IPS-NIHi7 (cell line): Measurements from ENCODE around the gene KCNK10.

ENCODE experiments used
- DNase-seq: peaks from one replicate; pipeline ENCODE4 v3.0.0; 2012; ENCODE audit warnings: mixed read lengths; ENCODE audit errors: extremely low spot score

KCNK10 gene

GRCh38 chr14:88323086-88323522, at the start of gene KCNK10:
KCNK10 (minus strand) TSS chr14:88323269; CDS start chr14:88322798, 471 bp downstream.
- DNase-seq, result no peak

DNA sequence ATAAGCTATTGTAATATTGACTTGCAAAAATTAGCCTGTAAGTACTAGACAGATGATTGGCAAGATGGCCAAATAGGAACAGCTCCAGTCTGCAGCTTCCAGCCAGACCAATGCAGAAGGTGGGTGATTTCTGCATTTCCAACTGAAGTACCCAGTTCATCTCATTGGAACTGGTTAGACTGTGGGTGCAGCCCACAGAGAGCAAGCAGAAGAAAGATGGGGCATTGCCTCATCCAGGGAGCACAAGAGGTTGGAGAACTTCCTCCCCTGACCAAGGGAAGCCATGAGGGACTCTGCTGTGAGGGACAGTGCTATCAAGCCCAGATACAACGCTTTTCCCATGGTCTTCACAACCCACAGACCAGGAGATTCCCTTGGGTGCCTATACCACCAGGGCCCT, 46.4 kb upstream of the KCNK10 start:
- DNase-seq, result no peak

DNA sequence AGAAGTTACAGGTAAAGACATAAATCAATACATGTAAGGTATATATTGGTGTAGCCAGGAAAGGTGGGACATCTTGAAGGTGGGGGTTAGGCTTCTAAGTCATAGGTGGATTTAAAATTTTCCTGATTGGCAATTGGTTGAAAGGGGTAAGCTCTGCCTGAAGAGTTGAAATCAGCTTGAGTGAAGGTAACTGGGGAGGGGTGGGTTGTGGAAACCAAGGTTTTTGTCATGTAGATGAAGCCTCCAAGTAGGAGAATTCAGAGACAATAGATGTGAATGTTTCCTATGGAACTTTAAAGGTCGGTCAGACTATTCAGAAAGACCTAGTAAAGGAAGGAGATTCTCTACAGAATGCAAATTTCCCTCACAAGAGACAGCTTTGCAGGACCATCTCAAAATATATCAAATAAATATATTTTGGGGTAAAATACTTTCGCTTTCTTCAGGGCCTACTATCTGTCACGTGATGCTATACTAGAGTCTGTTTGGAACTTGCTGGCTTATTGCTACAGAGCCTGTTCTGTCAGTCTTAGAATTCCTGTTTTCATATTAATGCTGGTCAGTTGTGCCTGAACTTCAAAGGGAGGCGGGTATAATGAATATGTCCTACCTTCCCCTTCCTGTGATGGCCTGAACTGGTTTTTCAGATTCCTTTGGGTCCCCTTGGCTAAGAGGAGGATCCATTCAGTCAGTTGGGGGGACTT, 41.8 kb upstream of the KCNK10 start:
- peak; percentile 39 for DNase-seq

DNA sequence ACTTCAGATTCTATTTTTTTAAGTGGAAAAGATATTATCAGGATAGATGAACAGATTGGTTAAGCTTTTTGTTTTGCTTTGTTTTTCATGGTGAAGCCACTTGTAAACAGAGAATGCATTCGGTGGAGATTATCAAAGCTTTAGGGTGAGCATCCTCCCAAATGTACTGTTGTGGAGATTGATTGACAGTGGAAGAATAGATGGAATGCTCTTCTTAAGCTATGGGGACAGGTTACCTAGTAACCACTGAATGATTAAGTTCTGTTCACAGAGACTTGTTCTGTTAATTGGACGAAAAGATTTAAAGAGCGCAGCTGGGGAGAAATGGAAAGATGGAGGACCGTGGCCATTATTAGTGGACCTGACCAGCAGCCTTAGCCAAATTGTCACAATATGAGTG, 40.6 kb upstream of the KCNK10 start:
- DNase-seq, result no peak

DNA sequence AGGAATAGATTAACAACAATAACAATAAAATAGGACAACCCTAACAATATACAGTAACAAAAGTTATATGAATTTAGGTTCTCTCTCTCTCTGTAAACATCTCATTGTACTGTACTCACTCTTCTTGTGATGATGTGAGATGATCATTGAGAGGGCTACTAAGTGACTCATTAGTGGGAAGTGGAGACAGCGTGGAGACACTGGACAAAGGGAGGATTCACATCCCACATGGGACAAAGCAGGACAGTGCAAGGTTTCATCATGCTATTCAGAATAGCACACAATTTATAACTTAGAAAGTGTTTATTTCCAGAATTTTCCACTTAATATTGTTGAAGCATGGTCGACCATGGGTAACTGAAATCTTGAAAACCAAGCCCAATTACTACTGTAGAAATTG, 36.4 kb upstream of the KCNK10 start:
- no peak for DNase-seq

DNA sequence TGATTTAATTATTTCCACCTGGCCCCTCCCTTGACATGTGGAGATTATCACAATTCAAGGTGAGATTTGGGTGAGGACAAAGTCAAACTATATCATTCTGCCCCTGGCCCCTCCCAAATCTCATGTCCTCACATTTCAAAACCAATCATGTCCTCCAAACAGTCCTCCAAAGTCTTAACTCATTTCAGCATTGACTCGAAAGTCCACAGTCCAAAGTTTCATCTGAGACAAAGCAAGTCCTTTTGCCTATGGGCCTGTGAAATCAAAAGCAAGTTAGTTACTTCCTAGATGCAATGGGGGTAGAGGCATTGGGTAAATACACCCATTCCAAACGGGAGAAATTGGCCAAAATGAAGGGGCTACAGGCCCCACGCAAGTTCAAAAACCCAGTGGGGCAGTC, 31.3 kb upstream of the KCNK10 start:
- no peak for DNase-seq

- no peak for DNase-seq
These were observed 29.6 kb upstream of the KCNK10 start for GRCh38 chr14:88352698-88353097.

GRCh38 chr14:88351966-88352691, 29.1 kb upstream of the KCNK10 start:
- DNase-seq, result no peak

GRCh38 chr14:88348546-88348945, 25.5 kb upstream of the KCNK10 start:
- DNase-seq, result no peak

- no peak for DNase-seq
These were observed 23.1 kb upstream of the KCNK10 start for GRCh38 chr14:88346048-88346639.

DNA sequence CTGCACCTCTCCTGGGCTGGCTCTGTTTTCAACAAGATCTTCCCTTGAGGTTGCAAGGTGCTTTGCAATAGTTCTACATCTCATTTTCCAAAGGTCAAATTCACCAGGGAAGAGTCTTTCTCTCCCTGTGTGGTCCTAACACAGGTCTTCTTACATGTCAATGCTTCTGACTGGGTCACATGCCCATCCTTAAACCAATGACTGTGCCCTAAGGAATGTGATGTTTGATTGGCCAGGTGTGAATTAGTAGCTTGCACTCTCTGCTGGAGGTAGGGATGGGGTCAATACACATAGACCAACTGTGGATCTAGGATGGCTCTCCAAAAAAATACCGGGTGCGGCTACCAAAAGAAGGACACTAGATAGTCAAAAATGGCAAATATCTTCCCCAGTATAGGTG, 19.9 kb upstream of the KCNK10 start:
- no peak for DNase-seq

- no peak for DNase-seq
These were observed 17.3 kb upstream of the KCNK10 start for GRCh38 chr14:88340357-88340756.

GRCh38 chr14:88333036-88333435, 10.0 kb upstream of the KCNK10 start:
- DNase-seq, result no peak

- no peak for DNase-seq
These were observed 4.4 kb upstream of the KCNK10 start for GRCh38 chr14:88327497-88327896.

DNA sequence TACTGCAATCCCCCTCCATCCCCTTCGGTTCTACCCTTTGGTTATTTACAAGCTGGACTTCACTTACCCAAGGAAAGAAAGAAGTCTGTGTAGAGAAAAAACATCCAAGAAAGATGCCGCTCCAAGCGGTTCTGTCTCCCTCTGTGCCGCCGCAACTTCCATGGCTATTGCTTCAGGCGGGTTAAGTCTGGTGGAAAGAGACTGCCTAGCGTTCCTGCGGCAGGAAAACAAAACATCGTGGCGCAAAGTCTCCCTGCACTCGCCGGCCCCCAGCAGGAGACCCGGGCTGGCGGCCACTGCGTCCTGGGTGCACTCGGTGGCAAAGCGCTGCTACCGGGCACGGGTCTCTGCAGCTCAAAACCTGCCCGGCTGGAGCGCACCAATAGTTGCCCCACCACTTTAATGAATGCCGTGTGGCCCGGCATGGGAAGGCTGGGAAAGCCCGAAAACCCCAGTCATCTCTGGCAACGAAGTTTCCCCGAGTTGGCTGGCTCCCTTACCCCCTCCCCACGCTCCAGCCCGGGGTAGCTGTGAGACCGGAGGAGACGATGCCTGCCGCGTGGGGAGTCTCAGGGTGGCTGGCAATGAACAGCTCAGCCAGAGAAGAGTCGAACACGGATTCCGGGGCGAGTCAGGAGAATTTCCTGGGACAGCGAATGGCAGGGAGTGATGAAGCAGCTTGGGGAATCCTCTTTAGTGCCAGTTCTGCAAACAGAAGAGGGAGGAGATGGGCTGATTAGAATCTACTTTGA, 3.5 kb upstream of the KCNK10 start:
- DNase-seq, result peak; percentile 35

- no peak for DNase-seq
These were observed 2.8 kb upstream of the KCNK10 start for GRCh38 chr14:88325883-88326282.

- no peak for DNase-seq
These were observed 1.9 kb upstream of the KCNK10 start for GRCh38 chr14:88324930-88325329.

GRCh38 chr14:88324491-88324890, 1.4 kb upstream of the KCNK10 start:
- no peak for DNase-seq

- DNase-seq, result peak; percentile 76
These were observed 592 bp upstream of the KCNK10 start for GRCh38 chr14:88323523-88324199.

GRCh38 chr14:88322504-88323085, 474 bp downstream of the KCNK10 start:
- DNase-seq, result no peak
